ENCODE results near the gene IL22. TPM values are rescaled to one million over a fixed set of nuclear protein-coding genes. Genes with fewer than 3 reads are reported as not detected.

Gene IL22
- polyA plus RNA-seq, 1 experiment: not detected

DNA sequence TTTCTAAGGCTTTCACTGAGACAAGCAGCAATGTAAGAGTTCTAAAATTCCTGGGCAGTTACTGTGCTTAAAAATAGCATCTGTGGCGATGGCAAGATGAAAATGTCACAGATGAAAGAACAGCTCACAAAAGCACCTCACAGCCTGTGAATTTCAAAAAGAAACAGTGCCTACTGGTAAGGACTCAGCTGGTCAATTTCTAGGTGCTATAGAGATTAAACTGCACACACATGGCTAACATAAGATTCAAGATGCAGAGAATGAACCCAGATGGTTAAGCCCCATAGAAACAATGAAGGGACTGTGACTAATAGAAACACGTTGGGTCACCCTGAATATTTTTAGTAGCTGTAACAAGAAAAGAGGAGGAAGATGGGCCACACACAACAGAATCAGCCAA is 15.8 kb downstream of the IL22 start:
- Histone ChIP-seq H3K27me3 (ENCODE audit: control insufficient read depth, insufficient read depth, low read length) (0 out of 2 replicates have a peak, but pooled peaks cover 2% of the 10 kb centered on the region), H3K36me3 (ENCODE audit: control insufficient read depth, insufficient read depth, low read length) (no peaks in the 10 kb centered on the region), H3K4me3 (ENCODE audit: low read depth, low read length) (no peak overlapping the region)
- ChIA-PET CTCF (interaction anchor here (0.6 to 2.9 kb wide), 9 partner anchors 10 to 83 kb away, joined by 3 to 22 read pairs (median 3); no protein-coding TSS in a partner anchor), POLR2A (interaction anchor here (0.5 kb wide), 1 partner anchor 515 kb away, joined by 4 read pairs; no protein-coding TSS in a partner anchor)
- DNase-seq (ENCODE audit: low read depth): peak; percentile 9
- TF ChIP-seq, protein P1, sequence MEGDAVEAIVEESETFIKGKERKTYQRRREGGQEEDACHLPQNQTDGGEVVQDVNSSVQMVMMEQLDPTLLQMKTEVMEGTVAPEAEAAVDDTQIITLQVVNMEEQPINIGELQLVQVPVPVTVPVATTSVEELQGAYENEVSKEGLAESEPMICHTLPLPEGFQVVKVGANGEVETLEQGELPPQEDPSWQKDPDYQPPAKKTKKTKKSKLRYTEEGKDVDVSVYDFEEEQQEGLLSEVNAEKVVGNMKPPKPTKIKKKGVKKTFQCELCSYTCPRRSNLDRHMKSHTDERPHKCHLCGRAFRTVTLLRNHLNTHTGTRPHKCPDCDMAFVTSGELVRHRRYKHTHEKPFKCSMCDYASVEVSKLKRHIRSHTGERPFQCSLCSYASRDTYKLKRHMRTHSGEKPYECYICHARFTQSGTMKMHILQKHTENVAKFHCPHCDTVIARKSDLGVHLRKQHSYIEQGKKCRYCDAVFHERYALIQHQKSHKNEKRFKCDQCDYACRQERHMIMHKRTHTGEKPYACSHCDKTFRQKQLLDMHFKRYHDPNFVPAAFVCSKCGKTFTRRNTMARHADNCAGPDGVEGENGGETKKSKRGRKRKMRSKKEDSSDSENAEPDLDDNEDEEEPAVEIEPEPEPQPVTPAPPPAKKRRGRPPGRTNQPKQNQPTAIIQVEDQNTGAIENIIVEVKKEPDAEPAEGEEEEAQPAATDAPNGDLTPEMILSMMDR (IDR thresholded peaks at IDR 0.05; ENCODE audit: insufficient read depth, low read depth, low read length): no peak

DNA sequence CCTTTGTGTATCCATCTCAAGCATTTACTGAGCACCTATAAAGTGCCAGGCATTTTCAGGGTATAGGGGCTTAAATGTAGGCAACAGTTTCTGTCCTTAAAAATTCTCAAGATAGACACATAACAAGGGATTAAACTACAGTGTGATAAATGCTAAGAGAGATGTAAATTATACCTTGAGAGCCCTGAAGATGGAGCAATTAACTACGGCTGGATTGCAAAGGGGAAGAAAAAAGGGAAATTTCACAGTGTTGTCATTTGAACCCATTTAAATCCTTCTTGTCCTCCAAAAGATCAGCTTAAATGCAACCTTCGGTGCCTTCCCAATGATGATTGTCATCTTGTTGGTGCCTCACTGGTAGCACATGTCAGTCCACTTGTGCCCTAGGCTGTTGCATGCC is 16.3 kb downstream of the IL22 start:
- POLR2A ChIA-PET: interaction anchor here (0.5 kb wide), 1 partner anchor 516 kb away, joined by 4 read pairs; no protein-coding TSS in a partner anchor
- no peak for DNase-seq (ENCODE audit: low read depth)
- CTCF ChIA-PET: interaction anchor here (0.8 to 2.9 kb wide), 9 partner anchors 9 to 83 kb away, joined by 3 to 22 read pairs (median 4); no protein-coding TSS in a partner anchor

DNA sequence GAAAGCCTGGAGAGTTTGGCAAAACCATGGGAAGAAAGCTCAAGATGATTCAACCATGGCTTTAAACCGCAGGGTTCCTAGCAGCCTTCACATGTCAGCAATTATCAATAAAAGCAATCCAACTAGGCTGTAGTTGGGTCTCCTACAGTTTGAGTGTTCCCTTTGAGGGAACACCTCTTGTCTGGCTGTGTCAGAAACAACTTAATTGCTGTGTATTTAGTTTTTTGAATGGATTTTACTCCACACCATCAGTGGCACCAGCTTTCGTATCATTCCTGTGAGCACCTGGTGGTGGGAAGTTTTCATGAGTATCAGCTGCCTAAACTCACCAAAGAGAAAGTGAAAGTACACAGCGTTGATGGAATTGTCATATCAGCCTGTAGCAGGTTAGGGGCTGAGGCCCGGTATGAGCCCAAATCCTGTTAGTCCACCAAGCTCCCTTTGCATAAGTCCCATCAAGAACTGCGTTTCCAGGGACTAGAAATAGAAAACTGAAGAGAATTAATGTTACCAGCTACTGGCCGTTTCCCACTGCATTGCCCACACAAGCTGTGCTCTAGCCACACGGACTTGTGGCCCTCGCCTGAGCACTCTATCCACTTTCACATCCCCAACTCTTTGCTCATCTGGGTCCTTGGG is 16.9 kb downstream of the IL22 start:
- TF ChIP-seq, protein P1 (IDR thresholded peaks at IDR 0.05; ENCODE audit: insufficient read depth, low read depth, low read length): no peak
- 0 out of 2 replicates have a peak, but pooled peaks cover 2% of the 10 kb centered on the region for H3K27me3 ChIP-seq (ENCODE audit: control insufficient read depth, insufficient read depth, low read length)
- H3K36me3 ChIP-seq (ENCODE audit: control insufficient read depth, insufficient read depth, low read length): no peaks in the 10 kb centered on the region
- CTCF ChIA-PET: interaction anchor here (0.8 to 2.9 kb wide), 10 partner anchors 13 to 90 kb away, joined by 3 to 22 read pairs (median 4); no protein-coding TSS in a partner anchor
- no peak overlapping the region; the same call in 1 of the 2 replicates for H3K4me3 ChIP-seq (ENCODE audit: low read depth, low read length)
- no peak for DNase-seq (ENCODE audit: low read depth)
- POLR2A ChIA-PET: no interaction called here

More for the DNA sequence above, 16.3 kb downstream of the IL22 start:
- H3K27me3 ChIP-seq (ENCODE audit: control insufficient read depth, insufficient read depth, low read length): 0 out of 2 replicates have a peak, but pooled peaks cover 2% of the 10 kb centered on the region
- no peak overlapping the region for H3K4me3 ChIP-seq (ENCODE audit: low read depth, low read length)
- TF ChIP-seq, protein P1 (IDR thresholded peaks at IDR 0.05; ENCODE audit: insufficient read depth, low read depth, low read length): 0 out of 2 replicates have a peak, but pooled peaks have one; percentile 27
- no peaks in the 10 kb centered on the region for H3K36me3 ChIP-seq (ENCODE audit: control insufficient read depth, insufficient read depth, low read length)

DNA sequence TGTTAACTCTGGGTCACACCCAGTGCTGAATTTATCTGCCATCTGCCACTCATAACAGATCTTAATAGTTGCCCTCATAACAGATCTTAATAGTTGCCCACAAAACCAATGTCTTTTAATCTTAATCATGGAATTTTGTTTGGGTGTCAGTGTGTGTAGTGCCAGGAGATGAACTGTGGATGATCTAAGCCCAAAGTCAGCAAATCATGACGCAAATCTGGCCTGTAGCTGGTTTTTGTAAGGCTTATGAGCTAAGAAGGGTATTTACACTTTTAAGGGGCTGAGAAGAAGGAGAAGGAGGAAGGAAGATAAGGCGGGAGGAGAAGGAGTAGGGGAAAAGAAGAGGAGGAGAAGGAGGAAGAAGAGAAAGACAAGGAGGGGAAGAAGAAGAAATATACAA is 17.8 kb downstream of the IL22 start:
- TF ChIP-seq, protein P1 (IDR thresholded peaks at IDR 0.05; ENCODE audit: insufficient read depth, low read depth, low read length): no peak
- H3K4me3 ChIP-seq (ENCODE audit: low read depth, low read length): no peak overlapping the region
- no peak for DNase-seq (ENCODE audit: low read depth)
- no peaks in the 10 kb centered on the region for H3K36me3 ChIP-seq (ENCODE audit: control insufficient read depth, insufficient read depth, low read length)
- CTCF ChIA-PET: interaction anchor here (1.0 to 2.9 kb wide), 4 partner anchors 73 to 91 kb away, joined by 3 to 22 read pairs (median 4); no protein-coding TSS in a partner anchor
- 0 out of 2 replicates have a peak, but pooled peaks cover 2% of the 10 kb centered on the region for H3K27me3 ChIP-seq (ENCODE audit: control insufficient read depth, insufficient read depth, low read length)
- POLR2A ChIA-PET: no interaction called here

DNA sequence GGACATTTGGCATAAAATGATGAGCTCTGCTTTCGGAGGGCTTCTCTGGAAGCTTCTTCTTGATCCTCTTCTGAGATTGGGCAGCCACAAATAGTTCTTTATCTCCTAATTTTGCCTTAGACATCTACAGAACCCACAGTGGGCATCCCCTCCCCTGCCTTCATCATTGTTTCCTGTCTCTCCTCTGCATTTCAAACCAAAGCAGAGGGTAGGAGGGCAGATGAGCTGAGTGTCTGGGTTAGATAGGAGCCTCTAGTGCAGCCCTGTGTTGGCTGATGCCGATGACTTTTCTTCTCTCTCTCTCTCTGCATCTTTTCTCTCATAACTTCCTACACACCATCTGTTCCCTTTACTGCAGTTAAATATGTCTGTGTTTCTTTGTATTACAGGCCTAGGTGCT is 19.3 kb downstream of the IL22 start:
- TF ChIP-seq, protein P1 (IDR thresholded peaks at IDR 0.05; ENCODE audit: insufficient read depth, low read depth, low read length): no peak
- Histone ChIP-seq H3K36me3 (ENCODE audit: control insufficient read depth, insufficient read depth, low read length) (no peaks in the 10 kb centered on the region), H3K4me3 (ENCODE audit: low read depth, low read length) (no peak overlapping the region), H3K27me3 (ENCODE audit: control insufficient read depth, insufficient read depth, low read length) (0 out of 2 replicates have a peak, but pooled peaks cover 5% of the 10 kb centered on the region)
- ChIA-PET POLR2A (no interaction called here), CTCF (interaction anchor here (0.9 kb wide), 1 partner anchor 9 kb away, joined by 3 read pairs; the partner anchor contains the start of gene IL26)
- DNase-seq (ENCODE audit: low read depth): no peak

Data from BJ (cell line).